HepG2 (cell line): ENCODE results near the gene LY6G5B. TPM values are rescaled to one million over a fixed set of nuclear protein-coding genes. Genes with fewer than 3 reads are reported as not detected.
A peak's percentile ranks its signal among the peaks of the same experiment; 100 is the strongest.

Source experiments
- ASH2L ChIP-seq: fragments of 300-600, 200-600 bp; sonication (generic); IDR thresholded peaks from 2 replicates; pipeline ENCODE4 v1.7.0; 2017; ENCODE audit warnings: low read depth, mild to moderate bottlenecking, moderate library complexity, mixed read lengths, low read length; ENCODE audit not compliant: insufficient read length
- CBX2 ChIP-seq, 2 experiments: fragments of 200-600 bp in 1 of 2; sonication (generic); formaldehyde crosslinking in 1 of 2; IDR thresholded peaks; 2 replicates each; pipeline versions ENCODE4 v1.7.0 to v1.8.1; 2018 to 2022; ENCODE audit warnings: low read depth in 2 of 2, low read length in 1 of 2, mild to moderate bottlenecking in 1 of 2, missing genetic modification reagents in 1 of 2
- CCAR2 ChIP-seq: fragments of 200-400 bp; formaldehyde crosslinking; optimal IDR thresholded peaks from 2 replicates; pipeline ENCODE3; 2018; ENCODE audit warnings: low read depth, mild to moderate bottlenecking, low read length, moderate library complexity
- DNMT3B ChIP-seq: conservative IDR thresholded peaks from 2 replicates; pipeline ENCODE4 v1.6.1; 2016; ENCODE audit warnings: missing biosample characterization, control low read depth
- PITX1 ChIP-seq: sonication (generic); formaldehyde crosslinking; IDR thresholded peaks from 2 replicates; pipeline ENCODE4 v1.5.1; 2020; ENCODE audit warnings: mild to moderate bottlenecking, missing genetic modification reagents
- POGZ ChIP-seq: sonication (generic); formaldehyde crosslinking; IDR thresholded peaks from 2 replicates; pipeline ENCODE4 v1.4.0; 2020; ENCODE audit warnings: mild to moderate bottlenecking, missing genetic modification reagents
- SRF ChIP-seq: IDR thresholded peaks from 2 replicates; pipeline ENCODE4 v1.6.1; 2011; ENCODE audit warnings: mild to moderate bottlenecking, low read depth, low read length, moderate library complexity
- TBX3 ChIP-seq: fragments of 450-650 bp; IDR thresholded peaks from 2 replicates; pipeline ENCODE4 v1.6.1; 2017; ENCODE audit warnings: antibody characterized with exemption, mild to moderate bottlenecking, inconsistent platforms, borderline replicate concordance
- TMF1 ChIP-seq: sonication (generic); formaldehyde crosslinking; IDR thresholded peaks from 2 replicates; pipeline ENCODE4 v1.8.1; 2022; ENCODE audit warnings: low read depth, missing genetic modification reagents
- ZFP36L2 ChIP-seq: sonication (generic); formaldehyde crosslinking; IDR thresholded peaks from 2 replicates; pipeline ENCODE4 v1.4.0; 2020; ENCODE audit warnings: missing genetic modification reagents
- ZFY ChIP-seq: sonication (generic); formaldehyde crosslinking; IDR thresholded peaks from 2 replicates; pipeline ENCODE4 v1.4.0; 2020; ENCODE audit warnings: missing genetic modification reagents
- ZNF331 ChIP-seq: sonication (generic); formaldehyde crosslinking; IDR thresholded peaks from 2 replicates; pipeline ENCODE4 v1.4.0; 2020; ENCODE audit warnings: missing genetic modification reagents
- ZNF768 ChIP-seq: sonication (generic); formaldehyde crosslinking; IDR thresholded peaks from 2 replicates; pipeline ENCODE4 v1.4.0; 2020; ENCODE audit warnings: missing genetic modification reagents
- ZNF772 ChIP-seq: sonication (generic); formaldehyde crosslinking; IDR thresholded peaks from 2 replicates; pipeline ENCODE4 v1.5.0; 2020; ENCODE audit warnings: mild to moderate bottlenecking, missing genetic modification reagents
- ZSCAN25 ChIP-seq: sonication (generic); formaldehyde crosslinking; IDR thresholded peaks from 2 replicates; pipeline ENCODE4 v1.8.0; 2022; ENCODE audit warnings: mild to moderate bottlenecking, missing genetic modification reagents
- polyA plus RNA-seq, 8 experiments: library from polyadenylated mRNA; depleted of rRNA in 3 of 8; stranded (reverse) in 7 of 8; unstranded in 1 of 8; fragments of >200 nt; fragmentation: Illumina TruSeq in 4 of 8; extraction: Trizol in 4 of 8; gene quantifications; 2 replicates each; pipeline versions ENCODE4 v1.2.1 to v1.2.3, GENCODE V29; 2011 to 2016; ENCODE audit warnings: low read depth in 4 of 8, missing spikeins in 1 of 8, mixed read lengths in 1 of 8; ENCODE audit not compliant: insufficient read depth in 1 of 8
- total RNA-seq, 5 experiments: library from RNA; depleted of rRNA; stranded (reverse); fragments of >200 nt; fragmentation: Illumina TruSeq; extraction: Trizol; gene quantifications; 2 replicates each; pipeline ENCODE4 v1.2.3, GENCODE V29; 2016; ENCODE audit warnings: low read depth in 1 of 5
- TF ChIP-seq, protein P1 (sequence below): fragments of 450-650 bp; IDR thresholded peaks from 2 replicates; pipeline ENCODE4 v1.6.1; 2017
- TF ChIP-seq, protein P2 (sequence below): sonication (generic); formaldehyde crosslinking; IDR thresholded peaks from 2 replicates; pipeline ENCODE4 v1.5.1; 2020; ENCODE audit warnings: mild to moderate bottlenecking, missing genetic modification reagents, moderate library complexity
- TF ChIP-seq, protein P3 (sequence below): sonication (generic); formaldehyde crosslinking; IDR thresholded peaks from 2 replicates; pipeline ENCODE4 v1.5.0; 2020; ENCODE audit warnings: missing genetic modification reagents, mild to moderate bottlenecking, borderline replicate concordance
- TF ChIP-seq, protein P4 (sequence below): sonication (generic); formaldehyde crosslinking; IDR thresholded peaks from 2 replicates; pipeline ENCODE4 v1.4.0; 2020; ENCODE audit warnings: mild to moderate bottlenecking, low read depth, missing genetic modification reagents
- TF ChIP-seq, protein P5 (sequence below): sonication (generic); formaldehyde crosslinking; IDR thresholded peaks from 2 replicates; pipeline ENCODE4 v1.8.0; 2022; ENCODE audit warnings: mild to moderate bottlenecking, missing genetic modification reagents, borderline replicate concordance

Gene LY6G5B
- total and polyA plus RNA-seq, 2 of the 13 experiments (the other 11 are each of a cell fraction or from before 2014, with no cell fraction given): 7.8 to 15.7 TPM

DNA sequence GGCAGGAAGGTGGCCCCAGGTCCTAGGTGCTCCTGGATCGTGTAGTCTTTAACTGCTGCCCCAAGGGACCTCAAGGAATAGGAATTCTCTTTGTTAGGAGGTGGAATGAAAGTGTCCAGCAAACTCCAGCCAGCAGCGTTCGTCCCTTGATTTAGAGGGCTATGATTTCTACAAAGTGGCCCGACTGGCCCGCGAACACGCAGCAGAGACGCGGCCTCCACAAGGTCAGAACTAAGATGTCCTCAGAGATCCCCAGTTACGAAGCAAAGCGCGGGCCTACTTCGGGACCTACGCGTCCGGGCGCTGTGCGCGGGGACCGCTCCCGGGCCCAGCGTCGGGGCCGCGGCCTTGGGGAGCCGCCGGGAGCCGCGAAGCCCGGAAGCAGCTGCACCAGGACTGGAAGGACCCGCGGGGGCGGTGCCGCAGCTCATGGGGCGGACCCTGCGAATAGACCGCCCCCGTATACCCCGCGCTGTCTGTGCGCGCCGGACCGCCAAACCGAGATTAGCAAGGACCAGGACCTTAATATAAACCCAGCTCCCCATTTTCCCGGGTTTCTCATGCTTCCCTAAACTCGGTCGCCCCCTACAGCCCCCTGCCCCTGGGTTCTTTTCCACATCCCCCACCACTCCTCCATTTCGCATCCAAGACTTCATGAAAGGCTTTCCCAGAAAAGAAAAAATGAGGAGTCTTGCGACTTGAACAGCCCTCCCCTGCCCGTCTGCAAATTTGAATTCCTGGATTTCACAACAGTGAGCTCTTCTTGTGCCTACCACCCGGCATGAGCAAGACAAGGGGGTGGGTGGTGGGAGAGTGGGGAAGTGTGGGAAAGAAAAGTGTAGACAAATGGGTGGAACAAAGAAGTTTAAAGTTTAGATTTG lies 9.2 kb upstream of the LY6G5B start, which contains the start of gene C6orf47 (continued):
- TF ChIP-seq ASH2L (peak; percentile 82), TBX3 (no peak), PITX1 (no peak), DNMT3B (CRISPR knock-in tag) (peak; percentile 55; the same call in 1 of the 2 replicates), ZFP36L2 (no peak), CBX2 (IDR thresholded peaks at IDR 0.05; ENCODE audit: low read depth, low read length) (no peak), CBX2 (CRISPR knock-in tag; IDR thresholded peaks at IDR 0.05; ENCODE audit: low read depth) (no peak), ZSCAN25 (CRISPR knock-in tag) (peak; percentile 45; the same call in 1 of the 2 replicates), ZNF331 (CRISPR knock-in tag) (peak; percentile 69; the same call in 1 of the 2 replicates), CCAR2 (no peak), ZFY (CRISPR knock-in tag) (peak; percentile 98), POGZ (peak; percentile 50), SRF (no peak), TMF1 (CRISPR knock-in tag) (peak; percentile 87; the same call in 1 of the 2 replicates), ZNF772 (CRISPR knock-in tag) (no peak; the same call in 1 of the 2 replicates), ZNF768 (peak; percentile 86; the same call in 1 of the 2 replicates)
- TF ChIP-seq, protein P1, sequence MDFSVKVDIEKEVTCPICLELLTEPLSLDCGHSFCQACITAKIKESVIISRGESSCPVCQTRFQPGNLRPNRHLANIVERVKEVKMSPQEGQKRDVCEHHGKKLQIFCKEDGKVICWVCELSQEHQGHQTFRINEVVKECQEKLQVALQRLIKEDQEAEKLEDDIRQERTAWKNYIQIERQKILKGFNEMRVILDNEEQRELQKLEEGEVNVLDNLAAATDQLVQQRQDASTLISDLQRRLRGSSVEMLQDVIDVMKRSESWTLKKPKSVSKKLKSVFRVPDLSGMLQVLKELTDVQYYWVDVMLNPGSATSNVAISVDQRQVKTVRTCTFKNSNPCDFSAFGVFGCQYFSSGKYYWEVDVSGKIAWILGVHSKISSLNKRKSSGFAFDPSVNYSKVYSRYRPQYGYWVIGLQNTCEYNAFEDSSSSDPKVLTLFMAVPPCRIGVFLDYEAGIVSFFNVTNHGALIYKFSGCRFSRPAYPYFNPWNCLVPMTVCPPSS: no peak
- TF ChIP-seq, protein P2, sequence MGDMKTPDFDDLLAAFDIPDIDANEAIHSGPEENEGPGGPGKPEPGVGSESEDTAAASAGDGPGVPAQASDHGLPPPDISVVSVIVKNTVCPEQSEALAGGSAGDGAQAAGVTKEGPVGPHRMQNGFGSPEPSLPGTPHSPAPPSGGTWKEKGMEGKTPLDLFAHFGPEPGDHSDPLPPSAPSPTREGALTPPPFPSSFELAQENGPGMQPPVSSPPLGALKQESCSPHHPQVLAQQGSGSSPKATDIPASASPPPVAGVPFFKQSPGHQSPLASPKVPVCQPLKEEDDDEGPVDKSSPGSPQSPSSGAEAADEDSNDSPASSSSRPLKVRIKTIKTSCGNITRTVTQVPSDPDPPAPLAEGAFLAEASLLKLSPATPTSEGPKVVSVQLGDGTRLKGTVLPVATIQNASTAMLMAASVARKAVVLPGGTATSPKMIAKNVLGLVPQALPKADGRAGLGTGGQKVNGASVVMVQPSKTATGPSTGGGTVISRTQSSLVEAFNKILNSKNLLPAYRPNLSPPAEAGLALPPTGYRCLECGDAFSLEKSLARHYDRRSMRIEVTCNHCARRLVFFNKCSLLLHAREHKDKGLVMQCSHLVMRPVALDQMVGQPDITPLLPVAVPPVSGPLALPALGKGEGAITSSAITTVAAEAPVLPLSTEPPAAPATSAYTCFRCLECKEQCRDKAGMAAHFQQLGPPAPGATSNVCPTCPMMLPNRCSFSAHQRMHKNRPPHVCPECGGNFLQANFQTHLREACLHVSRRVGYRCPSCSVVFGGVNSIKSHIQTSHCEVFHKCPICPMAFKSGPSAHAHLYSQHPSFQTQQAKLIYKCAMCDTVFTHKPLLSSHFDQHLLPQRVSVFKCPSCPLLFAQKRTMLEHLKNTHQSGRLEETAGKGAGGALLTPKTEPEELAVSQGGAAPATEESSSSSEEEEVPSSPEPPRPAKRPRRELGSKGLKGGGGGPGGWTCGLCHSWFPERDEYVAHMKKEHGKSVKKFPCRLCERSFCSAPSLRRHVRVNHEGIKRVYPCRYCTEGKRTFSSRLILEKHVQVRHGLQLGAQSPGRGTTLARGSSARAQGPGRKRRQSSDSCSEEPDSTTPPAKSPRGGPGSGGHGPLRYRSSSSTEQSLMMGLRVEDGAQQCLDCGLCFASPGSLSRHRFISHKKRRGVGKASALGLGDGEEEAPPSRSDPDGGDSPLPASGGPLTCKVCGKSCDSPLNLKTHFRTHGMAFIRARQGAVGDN: peak; percentile 96
- TF ChIP-seq, protein P3, sequence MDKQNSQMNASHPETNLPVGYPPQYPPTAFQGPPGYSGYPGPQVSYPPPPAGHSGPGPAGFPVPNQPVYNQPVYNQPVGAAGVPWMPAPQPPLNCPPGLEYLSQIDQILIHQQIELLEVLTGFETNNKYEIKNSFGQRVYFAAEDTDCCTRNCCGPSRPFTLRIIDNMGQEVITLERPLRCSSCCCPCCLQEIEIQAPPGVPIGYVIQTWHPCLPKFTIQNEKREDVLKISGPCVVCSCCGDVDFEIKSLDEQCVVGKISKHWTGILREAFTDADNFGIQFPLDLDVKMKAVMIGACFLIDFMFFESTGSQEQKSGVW: no peak
- TF ChIP-seq, protein P4, sequence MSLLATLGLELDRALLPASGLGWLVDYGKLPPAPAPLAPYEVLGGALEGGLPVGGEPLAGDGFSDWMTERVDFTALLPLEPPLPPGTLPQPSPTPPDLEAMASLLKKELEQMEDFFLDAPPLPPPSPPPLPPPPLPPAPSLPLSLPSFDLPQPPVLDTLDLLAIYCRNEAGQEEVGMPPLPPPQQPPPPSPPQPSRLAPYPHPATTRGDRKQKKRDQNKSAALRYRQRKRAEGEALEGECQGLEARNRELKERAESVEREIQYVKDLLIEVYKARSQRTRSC (CRISPR knock-in tag): peak; percentile 68; the same call in 1 of the 2 replicates
- TF ChIP-seq, protein P5, sequence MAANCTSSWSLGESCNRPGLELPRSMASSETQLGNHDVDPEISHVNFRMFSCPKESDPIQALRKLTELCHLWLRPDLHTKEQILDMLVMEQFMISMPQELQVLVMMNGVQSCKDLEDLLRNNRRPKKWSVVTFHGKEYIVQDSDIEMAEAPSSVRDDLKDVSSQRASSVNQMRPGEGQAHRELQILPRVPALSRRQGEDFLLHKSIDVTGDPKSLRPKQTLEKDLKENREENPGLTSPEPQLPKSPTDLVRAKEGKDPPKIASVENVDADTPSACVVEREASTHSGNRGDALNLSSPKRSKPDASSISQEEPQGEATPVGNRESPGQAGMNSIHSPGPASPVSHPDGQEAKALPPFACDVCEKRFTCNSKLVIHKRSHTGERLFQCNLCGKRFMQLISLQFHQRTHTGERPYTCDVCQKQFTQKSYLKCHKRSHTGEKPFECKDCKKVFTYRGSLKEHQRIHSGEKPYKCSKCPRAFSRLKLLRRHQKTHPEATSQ (CRISPR knock-in tag): peak; percentile 68
